Spinal cord (tissue), 10 donors: Measurements from ENCODE around the gene BCL2. TPM values are rescaled to one million over a fixed set of nuclear protein-coding genes. Genes with fewer than 3 reads are reported as not detected.

Source experiments
- DNase-seq, 6 donors: peaks; one replicate each; pipeline versions ENCODE4 v3.0.0 to v3.0.0-alpha.2; 2013 to 2015; ENCODE audit warnings: low spot score in 6 of 6, low read depth in 4 of 6
- H3K27ac ChIP-seq: one replicate; pipeline ENCODE4 v1.5.1; 2013; ENCODE audit warnings: low read depth, low read length, control low read depth
- H3K27me3 ChIP-seq: one replicate; pipeline ENCODE4 v1.6.1; 2013; ENCODE audit warnings: low read length; ENCODE audit not compliant: control insufficient read depth, insufficient read depth
- H3K36me3 ChIP-seq: one replicate; pipeline ENCODE4 v1.6.1; 2013; ENCODE audit warnings: low read length; ENCODE audit not compliant: control insufficient read depth, insufficient read depth
- H3K4me1 ChIP-seq: one replicate; pipeline ENCODE4 v1.6.1; 2013; ENCODE audit warnings: low read length; ENCODE audit not compliant: control insufficient read depth, insufficient read depth
- H3K4me3 ChIP-seq: one replicate; pipeline ENCODE4 v1.5.1; 2013; ENCODE audit warnings: low read depth, low read length, control low read depth
- H3K9me3 ChIP-seq: one replicate; pipeline ENCODE4 v1.6.1; 2013; ENCODE audit warnings: low read length; ENCODE audit not compliant: control insufficient read depth, insufficient read depth
- WGBS: methylation state at CpG from one replicate; pipeline ENCODE4 v1.1.5; 2013; ENCODE audit warnings: missing lambda C conversion rate; ENCODE audit not compliant: insufficient coverage; 5-methylcytosine and 5-hydroxymethylcytosine counted together
- polyA plus RNA-seq, 2 donors: library from polyadenylated mRNA; unstranded; fragments of 120-200 nt; gene quantifications; one replicate each; pipeline ENCODE4 v1.2.1, GENCODE V29; 2013; ENCODE audit not compliant: insufficient read length in 2 of 2
- total RNA-seq, 2 donors: library from RNA; depleted of rRNA in 1 of 2; stranded (reverse); fragments of 120-200 nt in 1 of 2; fragments of >200 nt in 1 of 2; gene quantifications; one replicate each; pipeline versions ENCODE4 v1.2.3 to v1.2.4, GENCODE V29; 2013 to 2014
- donor health status: healthy.

BCL2 gene
- total and polyA plus RNA-seq, 4 donors, result 14.4 to 34.4 (median 23.7) TPM

DNA sequence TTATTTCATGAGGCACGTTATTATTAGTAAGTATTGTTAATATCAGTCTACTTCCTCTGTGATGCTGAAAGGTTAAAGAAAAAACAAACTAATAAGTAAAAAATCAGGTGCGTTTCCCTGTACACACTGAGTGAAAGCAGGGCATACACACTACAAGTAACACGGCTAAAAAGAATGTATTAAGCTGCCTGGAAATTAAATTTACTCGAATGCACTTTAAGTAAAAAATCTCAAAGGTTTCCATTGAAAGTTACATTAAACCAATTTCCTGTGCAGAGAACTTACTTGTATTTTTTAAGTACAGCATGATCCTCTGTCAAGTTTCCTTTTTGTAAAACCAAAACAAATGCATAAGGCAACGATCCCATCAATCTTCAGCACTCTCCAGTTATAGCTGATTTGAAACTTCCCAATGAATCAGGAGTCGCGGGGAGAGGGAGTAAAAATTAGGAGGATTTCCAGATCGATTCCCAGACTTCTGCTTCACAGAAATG lies 633 bp downstream of the BCL2 start:
- no peak for DNase-seq
- Histone ChIP-seq H3K4me1 (peaks cover 18% of the 10 kb centered on the region), H3K4me3 (peak overlapping the region; percentile 90), H3K27me3 (no peaks in the 10 kb centered on the region), H3K27ac (peak overlapping the region; percentile 89), H3K9me3 (no peaks in the 10 kb centered on the region), H3K36me3 (no peaks in the 10 kb centered on the region)
- WGBS, result 0% methylated on average over 2 of the region's 8 CpGs

DNA sequence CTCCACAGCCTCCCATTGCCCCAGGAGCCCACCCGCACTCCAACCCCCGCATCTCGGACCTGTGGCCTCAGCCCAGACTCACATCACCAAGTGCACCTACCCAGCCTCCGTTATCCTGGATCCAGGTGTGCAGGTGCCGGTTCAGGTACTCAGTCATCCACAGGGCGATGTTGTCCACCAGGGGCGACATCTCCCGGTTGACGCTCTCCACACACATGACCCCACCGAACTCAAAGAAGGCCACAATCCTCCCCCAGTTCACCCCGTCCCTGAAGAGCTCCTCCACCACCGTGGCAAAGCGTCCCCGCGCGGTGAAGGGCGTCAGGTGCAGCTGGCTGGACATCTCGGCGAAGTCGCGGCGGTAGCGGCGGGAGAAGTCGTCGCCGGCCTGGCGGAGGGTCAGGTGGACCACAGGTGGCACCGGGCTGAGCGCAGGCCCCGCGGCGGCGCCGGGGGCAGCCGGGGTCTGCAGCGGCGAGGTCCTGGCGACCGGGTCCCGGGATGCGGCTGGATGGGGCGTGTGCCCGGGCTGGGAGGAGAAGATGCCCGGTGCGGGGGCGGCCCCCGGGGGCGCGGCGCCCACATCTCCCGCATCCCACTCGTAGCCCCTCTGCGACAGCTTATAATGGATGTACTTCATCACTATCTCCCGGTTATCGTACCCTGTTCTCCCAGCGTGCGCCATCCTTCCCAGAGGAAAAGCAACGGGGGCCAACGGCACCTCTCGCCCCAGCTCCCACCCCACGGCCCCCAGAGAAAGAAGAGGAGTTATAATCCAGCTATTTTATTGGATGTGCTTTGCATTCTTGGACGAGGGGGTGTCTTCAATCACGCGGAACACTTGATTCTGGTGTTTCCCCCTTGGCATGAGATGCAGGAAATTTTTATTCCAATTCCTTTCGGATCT lies 1.3 kb downstream of the BCL2 start:
- DNase-seq, result peak in 2 of 6 donors; percentile 76 to 83
- no peaks in the 10 kb centered on the region for H3K9me3 ChIP-seq
- peak overlapping the region; percentile 90 for H3K4me3 ChIP-seq
- no peaks in the 10 kb centered on the region for H3K36me3 ChIP-seq
- WGBS, result 2% methylated on average over 53 of the region's 66 CpGs
- peak overlapping the region; percentile 89 for H3K27ac ChIP-seq
- H3K4me1 ChIP-seq, result peaks cover 18% of the 10 kb centered on the region
- no peaks in the 10 kb centered on the region for H3K27me3 ChIP-seq

DNA sequence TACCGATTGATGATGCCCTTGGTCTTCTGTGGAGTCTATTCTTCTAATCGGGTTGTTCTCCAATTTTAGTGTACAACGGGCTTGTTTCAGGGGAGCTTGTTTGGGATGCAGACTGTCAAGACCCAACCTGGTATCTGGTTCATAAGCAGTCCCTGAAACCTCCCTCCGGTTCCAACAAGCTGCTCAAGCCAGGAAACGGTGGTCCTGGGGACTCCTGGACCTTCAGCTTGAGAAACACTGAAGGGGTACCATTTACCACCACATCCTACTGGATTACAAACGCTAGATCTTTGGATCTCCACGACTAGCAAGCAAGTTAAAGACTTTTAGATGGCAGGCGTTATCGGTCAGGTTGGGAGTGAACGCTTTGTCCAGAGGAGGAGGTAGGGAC lies 2.0 kb downstream of the BCL2 start:
- Histone ChIP-seq H3K36me3 (no peaks in the 10 kb centered on the region), H3K9me3 (no peaks in the 10 kb centered on the region), H3K27me3 (no peaks in the 10 kb centered on the region), H3K4me1 (peaks cover 18% of the 10 kb centered on the region), H3K27ac (peak overlapping the region; percentile 89), H3K4me3 (peak overlapping the region; percentile 90)
- WGBS, result 32% methylated on average over 3 of the region's 10 CpGs
- DNase-seq, result peak in 1 of 6 donors; percentile 38

DNA sequence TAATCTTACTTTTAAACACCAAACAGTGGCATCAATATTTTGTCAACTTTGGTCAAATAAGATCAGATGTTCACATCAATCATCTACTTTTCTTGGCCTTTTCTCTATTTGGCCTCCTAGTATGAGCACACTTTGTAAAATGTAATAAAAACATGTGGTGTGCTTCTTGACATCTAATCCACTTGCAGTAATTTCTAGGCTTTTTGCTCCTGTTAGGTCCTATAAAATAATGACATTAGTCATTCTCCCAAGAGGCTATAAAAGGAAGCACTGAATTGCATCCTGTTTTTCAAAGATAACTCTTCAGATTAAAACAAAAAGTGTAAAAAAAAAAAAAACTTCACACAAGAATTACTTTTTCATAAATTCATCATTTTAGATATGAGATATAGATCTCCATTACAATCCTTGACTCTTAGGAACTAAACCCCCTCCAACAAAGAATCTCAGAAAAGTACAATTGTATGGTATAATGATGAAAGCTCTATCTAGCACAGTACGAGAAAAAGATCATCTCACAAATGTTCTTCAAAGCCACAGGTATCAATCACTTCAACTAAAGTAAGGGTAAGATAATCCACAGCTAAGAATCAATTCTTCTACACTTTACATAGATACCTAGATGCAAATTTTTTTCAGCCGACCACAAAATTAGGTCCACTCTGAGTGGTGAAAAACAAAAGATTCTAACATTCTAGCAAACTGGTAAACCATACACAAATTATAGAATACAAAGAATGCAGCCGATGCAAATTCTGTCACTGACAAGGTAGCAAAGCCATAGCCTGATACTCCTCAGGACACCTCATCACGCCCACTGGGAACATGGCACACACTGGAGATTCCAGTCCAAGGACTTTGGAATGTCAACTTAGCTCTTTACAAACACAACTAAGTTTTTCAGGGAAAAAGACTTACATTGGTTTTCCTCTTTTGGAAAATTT lies 2.7 kb downstream of the BCL2 start:
- Histone ChIP-seq H3K4me1 (peaks cover 18% of the 10 kb centered on the region), H3K27ac (no peak overlapping the region), H3K36me3 (no peaks in the 10 kb centered on the region), H3K27me3 (no peaks in the 10 kb centered on the region), H3K4me3 (peak overlapping the region; percentile 90), H3K9me3 (no peaks in the 10 kb centered on the region)
- WGBS, result 43% methylated on average over 3 of the region's 4 CpGs
- DNase-seq, result no peak

DNA sequence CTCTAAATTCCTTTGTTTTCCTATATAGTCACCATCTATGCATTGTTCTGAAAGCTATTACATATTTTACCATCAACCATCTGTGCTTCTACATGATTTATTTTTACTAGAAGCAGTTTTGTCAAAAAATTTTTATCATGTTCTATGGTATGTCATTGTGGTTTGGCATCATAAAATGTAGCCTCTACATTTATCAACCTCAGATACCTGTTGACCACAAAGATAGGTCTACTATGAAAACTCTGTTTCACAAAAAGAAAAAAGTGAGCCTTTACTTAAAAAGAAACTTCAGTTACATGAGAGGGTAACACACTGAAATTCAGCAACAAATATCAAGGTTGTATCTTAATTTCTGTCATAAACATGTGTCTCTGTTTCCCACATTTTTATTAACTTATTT lies 3.7 kb downstream of the BCL2 start:
- Histone ChIP-seq H3K27ac (no peak overlapping the region), H3K4me3 (no peak overlapping the region)

DNA sequence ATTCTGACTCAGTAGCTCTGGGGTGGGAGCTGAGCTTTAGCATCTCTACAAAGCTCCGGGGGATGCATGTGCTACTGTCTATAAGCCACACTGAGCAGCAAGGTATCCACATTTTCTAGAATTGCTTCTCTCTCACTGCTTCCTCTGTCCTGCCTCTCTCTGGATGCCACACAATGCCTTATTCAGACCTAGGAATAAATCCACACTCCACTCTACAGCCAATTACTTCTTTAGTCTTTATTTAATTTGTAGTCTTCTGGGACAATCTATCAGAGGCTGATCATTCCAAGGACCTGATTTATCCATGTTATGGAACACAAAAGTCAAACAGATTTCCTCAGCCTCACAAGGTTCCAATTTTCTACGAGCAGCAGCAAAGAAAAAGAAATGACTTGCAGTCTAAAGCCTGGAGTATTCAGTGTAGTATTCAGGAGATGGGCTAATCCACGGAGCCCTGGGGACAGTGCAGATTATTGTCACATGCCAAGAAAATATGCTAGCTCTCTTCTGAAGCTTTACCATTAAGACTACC lies 4.4 kb downstream of the BCL2 start:
- Histone ChIP-seq H3K4me3 (peak overlapping the region; percentile 19), H3K27me3 (no peaks in the 10 kb centered on the region), H3K9me3 (no peaks in the 10 kb centered on the region), H3K36me3 (no peaks in the 10 kb centered on the region), H3K4me1 (peaks cover 10% of the 10 kb centered on the region), H3K27ac (peak overlapping the region; percentile 25)
- DNase-seq, result peak in 1 of 6 donors; percentile 68
- WGBS, result 0% methylated on average over 1 of the region's 3 CpGs

More for the DNA sequence above, 3.7 kb downstream of the BCL2 start:
- no peaks in the 10 kb centered on the region for H3K36me3 ChIP-seq
- peaks cover 15% of the 10 kb centered on the region for H3K4me1 ChIP-seq
- no peaks in the 10 kb centered on the region for H3K9me3 ChIP-seq
- no peaks in the 10 kb centered on the region for H3K27me3 ChIP-seq
- DNase-seq, result no peak

DNA sequence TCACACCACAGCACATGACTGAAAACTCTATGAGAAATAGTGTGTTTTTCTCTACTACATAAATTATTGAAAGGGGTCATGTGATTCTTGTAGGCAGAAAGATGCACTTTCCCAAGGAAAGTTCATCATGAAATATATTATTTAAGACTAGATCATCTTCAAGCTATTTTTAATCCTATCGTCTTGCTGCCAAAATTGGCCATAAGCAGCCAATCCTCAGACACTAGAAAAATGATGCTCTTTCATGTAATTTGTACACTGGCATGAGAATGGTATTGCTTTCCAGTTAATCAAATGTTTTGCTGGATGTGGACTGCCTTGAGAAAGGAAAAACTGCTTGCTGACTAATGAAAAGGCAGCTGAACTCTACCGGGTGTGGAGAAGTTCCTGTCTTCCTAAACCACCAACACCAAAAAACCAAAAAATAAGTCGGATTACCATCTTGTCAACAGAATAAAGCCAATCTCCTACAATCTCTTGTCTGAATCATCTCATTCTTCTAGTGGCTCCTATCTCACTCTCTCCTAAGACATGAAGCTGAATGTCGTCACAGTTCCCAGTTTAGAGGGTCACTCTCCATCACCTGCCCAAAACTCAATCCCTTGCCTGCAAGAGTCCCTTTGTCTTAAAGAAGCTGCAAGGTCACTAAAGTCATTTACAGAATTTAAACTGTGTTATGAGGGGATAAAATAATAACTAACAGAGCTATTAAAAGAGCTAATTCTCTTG lies 5.3 kb downstream of the BCL2 start:
- peak in 1 of 6 donors; percentile 26 for DNase-seq
- 42% methylated on average over 2 of the region's 4 CpGs for whole genome bisulfite sequencing
- no peak overlapping the region for H3K4me3 ChIP-seq
- H3K27ac ChIP-seq, result no peak overlapping the region
- H3K36me3 ChIP-seq, result no peaks in the 10 kb centered on the region
- H3K9me3 ChIP-seq, result no peaks in the 10 kb centered on the region
- H3K4me1 ChIP-seq, result peaks cover 9% of the 10 kb centered on the region
- H3K27me3 ChIP-seq, result no peaks in the 10 kb centered on the region

DNA sequence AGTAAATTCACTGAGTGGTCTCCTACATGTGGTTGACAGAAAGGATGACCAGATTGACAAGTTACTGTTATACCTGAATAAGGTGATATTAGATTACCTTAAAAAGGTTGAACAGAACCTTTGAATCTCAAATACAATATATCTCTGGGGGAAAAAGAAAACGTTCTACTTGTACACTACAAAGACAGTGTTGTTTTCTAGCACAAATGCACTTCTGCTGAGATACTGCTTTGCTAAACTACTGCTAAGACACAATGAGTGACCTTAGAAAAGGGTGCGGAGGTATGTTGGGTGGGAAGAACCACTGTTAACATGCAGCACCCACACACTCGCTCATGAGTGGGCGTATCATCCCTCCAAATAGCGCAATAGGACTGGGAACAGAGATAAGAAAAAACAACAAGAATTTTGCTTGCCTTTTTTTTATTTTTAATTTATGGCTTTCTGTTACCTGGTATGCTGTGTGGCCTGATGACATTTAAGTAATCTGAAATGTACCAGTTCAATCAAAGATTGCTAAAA lies 6.1 kb downstream of the BCL2 start:
- Histone ChIP-seq H3K4me3 (no peak overlapping the region), H3K27me3 (no peaks in the 10 kb centered on the region), H3K9me3 (no peaks in the 10 kb centered on the region), H3K27ac (no peak overlapping the region), H3K36me3 (no peaks in the 10 kb centered on the region), H3K4me1 (peaks cover 8% of the 10 kb centered on the region)
- no CpG with 5 or more reads among the region's 5 CpGs for WGBS
- DNase-seq, result no peak
